ENCODE data around the gene GPC6.

DNA sequence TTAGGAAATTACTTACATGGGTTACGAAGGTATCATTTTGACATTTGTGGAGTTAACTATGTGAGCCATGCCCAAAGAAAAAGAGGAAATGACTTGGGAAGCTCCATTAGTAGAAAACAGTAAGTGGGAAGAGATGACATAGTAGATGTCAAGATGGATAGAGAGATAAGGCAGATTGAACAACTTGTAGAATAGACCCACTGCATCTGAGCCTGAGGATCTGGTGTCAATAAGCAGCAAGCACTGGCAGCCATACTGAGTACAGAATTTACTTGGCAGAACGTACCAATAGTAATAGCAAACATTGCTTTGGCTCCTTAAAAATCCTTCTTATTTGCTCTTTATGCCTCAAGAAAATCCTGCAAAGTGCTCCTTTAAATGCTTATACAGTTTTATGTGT is 203.8 kb downstream of the GPC6 start:
- TF ChIP-seq, protein P1, sequence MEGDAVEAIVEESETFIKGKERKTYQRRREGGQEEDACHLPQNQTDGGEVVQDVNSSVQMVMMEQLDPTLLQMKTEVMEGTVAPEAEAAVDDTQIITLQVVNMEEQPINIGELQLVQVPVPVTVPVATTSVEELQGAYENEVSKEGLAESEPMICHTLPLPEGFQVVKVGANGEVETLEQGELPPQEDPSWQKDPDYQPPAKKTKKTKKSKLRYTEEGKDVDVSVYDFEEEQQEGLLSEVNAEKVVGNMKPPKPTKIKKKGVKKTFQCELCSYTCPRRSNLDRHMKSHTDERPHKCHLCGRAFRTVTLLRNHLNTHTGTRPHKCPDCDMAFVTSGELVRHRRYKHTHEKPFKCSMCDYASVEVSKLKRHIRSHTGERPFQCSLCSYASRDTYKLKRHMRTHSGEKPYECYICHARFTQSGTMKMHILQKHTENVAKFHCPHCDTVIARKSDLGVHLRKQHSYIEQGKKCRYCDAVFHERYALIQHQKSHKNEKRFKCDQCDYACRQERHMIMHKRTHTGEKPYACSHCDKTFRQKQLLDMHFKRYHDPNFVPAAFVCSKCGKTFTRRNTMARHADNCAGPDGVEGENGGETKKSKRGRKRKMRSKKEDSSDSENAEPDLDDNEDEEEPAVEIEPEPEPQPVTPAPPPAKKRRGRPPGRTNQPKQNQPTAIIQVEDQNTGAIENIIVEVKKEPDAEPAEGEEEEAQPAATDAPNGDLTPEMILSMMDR (conservative IDR thresholded peaks at IDR 0.05): no peak
- TF ChIP-seq ZFX (IDR thresholded peaks at IDR 0.05): no peak
